Psoas muscle (tissue), 8 donors: ENCODE results near the gene CCDC57. TPM values are rescaled to one million over a fixed set of nuclear protein-coding genes. Genes with fewer than 3 reads are reported as not detected.

ENCODE experiments used
- ATAC-seq, 4 donors: fragments of 200-7000 bp; cut with Tn5 transposase; one replicate each; pipeline ENCODE4 v1.9.1; 2020; ENCODE audit warnings: moderate library complexity in 3 of 4, mild to moderate bottlenecking in 2 of 4
- DNase-seq, 2 donors: peaks; one replicate each; pipeline ENCODE4 v3.0.0-alpha.2; 2020
- H3K27ac ChIP-seq: fragments of 200-600 bp; one replicate; pipeline ENCODE4 v1.8.0; 2022
- H3K27me3 ChIP-seq, 3 donors: fragments of 200-600 bp in 1 of 3; one replicate each; pipeline versions ENCODE4 v1.6.1 to v1.8.0; 2013 to 2022; ENCODE audit warnings: low read length in 2 of 3, mild to moderate bottlenecking in 2 of 3, moderate library complexity in 1 of 3; ENCODE audit not compliant: insufficient read depth in 3 of 3
- H3K36me3 ChIP-seq, 2 donors: fragments of 200-600 bp in 1 of 2; one replicate each; pipeline versions ENCODE4 v1.6.1 to v1.8.0; 2013 to 2022; ENCODE audit warnings: low read depth in 1 of 2, mild to moderate bottlenecking in 1 of 2, moderate library complexity in 1 of 2; ENCODE audit not compliant: insufficient read depth in 1 of 2
- H3K4me1 ChIP-seq: fragments of 200-600 bp; one replicate; pipeline ENCODE4 v1.8.0; 2022
- H3K4me3 ChIP-seq: fragments of 200-600 bp; one replicate; pipeline ENCODE4 v1.8.0; 2022; ENCODE audit warnings: mild to moderate bottlenecking
- H3K9me3 ChIP-seq: fragments of 200-600 bp; one replicate; pipeline ENCODE4 v1.8.0; 2022
- WGBS, 3 donors: extraction: QIAGEN DNeasy Blood & Tissue Kit; methylation state at CpG; one replicate each; pipeline versions ENCODE4 v1.1.6 to v1.1.7; 2013; 5-methylcytosine and 5-hydroxymethylcytosine counted together
- intact Hi-C, 2 donors: fragments of 100-400 bp; cut with DNase I; formaldehyde crosslinking; loops; one replicate each; pipeline versions ENCODE4 v1.11.0 to v1.14.2; 2022
- polyA plus RNA-seq, 3 donors: library from polyadenylated mRNA; stranded (reverse); fragments of 200-250 nt; gene quantifications; one replicate each; pipeline ENCODE4 v1.2.3, GENCODE V29; 2013
- total RNA-seq, 4 donors: library from RNA; stranded (reverse); fragmentation: NEBNext Ultra II Directional in 2 of 4; extraction: Animal tissue kit (Norgen Biotek cat#: 25700) in 2 of 4; gene quantifications; one replicate each; pipeline versions ENCODE4 v1.2.1 to v1.2.4, GENCODE V29; 2021 to 2023
- TF ChIP-seq, protein P1 (sequence below): fragments of 200-600 bp; IDR thresholded peaks from one replicate; pipeline ENCODE4 v1.8.0; 2022; ENCODE audit warnings: antibody characterized with exemption
- donor health status: healthy with polysubstance abuse.
- donor health status: DM: no; HTN: no; CAD: no; lungs with moderate emphysema.
- donor health status: Bipolar disorder and iron deficiency.
- donor health status: healthy.
- donor health status: DM: yes; HTN: yes; CAD: no.
- donor health status: DM: no; HTN: no; CAD: no.
- donor health status: DM: no; HTN: no; CAD: no.
- donor health status: DM: yes; HTN: yes; CAD: no.

CCDC57 gene
- total and polyA plus RNA-seq, 7 donors = 7.2 to 15.3 (median 11.1) TPM

DNA sequence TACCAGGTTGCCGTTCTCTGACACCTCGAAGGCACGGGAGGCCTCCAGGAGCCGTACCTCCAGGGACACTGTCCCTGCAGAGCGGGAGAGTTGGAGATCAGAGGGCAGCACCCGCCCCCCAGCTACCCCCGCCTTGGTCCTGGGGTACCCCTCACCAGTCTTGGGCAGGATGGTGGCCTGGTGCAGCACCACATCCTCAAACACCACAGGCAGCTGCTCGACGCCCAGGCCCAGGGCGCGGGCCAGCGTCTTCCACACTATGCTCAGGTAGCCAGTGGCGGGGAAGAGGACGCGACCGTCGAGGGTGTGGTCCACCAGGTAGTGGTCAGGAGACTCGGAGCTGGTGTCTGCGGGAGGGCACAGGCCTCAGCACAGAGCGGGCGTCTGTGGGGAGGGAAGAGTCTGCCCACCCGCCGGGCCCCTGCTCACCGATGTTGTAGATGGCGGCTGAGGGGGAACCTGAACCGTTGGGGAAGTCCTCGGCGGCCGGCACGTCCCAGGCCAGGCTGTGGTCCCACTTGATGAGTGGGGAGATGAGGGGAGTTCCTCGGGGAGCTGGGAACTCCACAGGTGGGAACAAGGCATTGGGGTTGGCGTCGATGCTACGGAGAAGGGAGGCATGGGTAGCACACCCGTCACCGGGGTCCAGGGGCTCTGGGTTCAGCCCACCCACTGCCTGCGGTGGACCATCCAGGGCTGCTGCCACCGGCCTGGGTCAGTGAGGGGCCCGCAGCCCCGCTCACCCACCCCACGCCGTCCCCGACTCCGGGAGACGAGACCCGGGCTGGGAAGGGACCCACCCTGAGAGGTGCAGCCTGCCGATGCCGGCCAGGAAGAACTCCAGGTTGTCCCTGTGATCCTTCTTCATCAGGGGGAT is 124.4 kb downstream of the CCDC57 start:
- Histone ChIP-seq H3K27me3 (no peaks in the 10 kb centered on the region), H3K4me1 (no peaks in the 10 kb centered on the region), H3K36me3 (peaks cover 11 to 100% of the 10 kb centered on the region in 2 donors), H3K27ac (no peak overlapping the region), H3K9me3 (no peaks in the 10 kb centered on the region), H3K4me3 (no peak overlapping the region)
- intact Hi-C loops = no loop called here
- ATAC-seq (no peak), DNase-seq (peak in 1 of 2 donors; percentile 52)
- TF ChIP-seq, protein P1, sequence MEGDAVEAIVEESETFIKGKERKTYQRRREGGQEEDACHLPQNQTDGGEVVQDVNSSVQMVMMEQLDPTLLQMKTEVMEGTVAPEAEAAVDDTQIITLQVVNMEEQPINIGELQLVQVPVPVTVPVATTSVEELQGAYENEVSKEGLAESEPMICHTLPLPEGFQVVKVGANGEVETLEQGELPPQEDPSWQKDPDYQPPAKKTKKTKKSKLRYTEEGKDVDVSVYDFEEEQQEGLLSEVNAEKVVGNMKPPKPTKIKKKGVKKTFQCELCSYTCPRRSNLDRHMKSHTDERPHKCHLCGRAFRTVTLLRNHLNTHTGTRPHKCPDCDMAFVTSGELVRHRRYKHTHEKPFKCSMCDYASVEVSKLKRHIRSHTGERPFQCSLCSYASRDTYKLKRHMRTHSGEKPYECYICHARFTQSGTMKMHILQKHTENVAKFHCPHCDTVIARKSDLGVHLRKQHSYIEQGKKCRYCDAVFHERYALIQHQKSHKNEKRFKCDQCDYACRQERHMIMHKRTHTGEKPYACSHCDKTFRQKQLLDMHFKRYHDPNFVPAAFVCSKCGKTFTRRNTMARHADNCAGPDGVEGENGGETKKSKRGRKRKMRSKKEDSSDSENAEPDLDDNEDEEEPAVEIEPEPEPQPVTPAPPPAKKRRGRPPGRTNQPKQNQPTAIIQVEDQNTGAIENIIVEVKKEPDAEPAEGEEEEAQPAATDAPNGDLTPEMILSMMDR = no peak
- WGBS, 3 donors = 95 to 98% (median 95%) methylated on average over 42 to 48 of the region's 48 CpGs

DNA sequence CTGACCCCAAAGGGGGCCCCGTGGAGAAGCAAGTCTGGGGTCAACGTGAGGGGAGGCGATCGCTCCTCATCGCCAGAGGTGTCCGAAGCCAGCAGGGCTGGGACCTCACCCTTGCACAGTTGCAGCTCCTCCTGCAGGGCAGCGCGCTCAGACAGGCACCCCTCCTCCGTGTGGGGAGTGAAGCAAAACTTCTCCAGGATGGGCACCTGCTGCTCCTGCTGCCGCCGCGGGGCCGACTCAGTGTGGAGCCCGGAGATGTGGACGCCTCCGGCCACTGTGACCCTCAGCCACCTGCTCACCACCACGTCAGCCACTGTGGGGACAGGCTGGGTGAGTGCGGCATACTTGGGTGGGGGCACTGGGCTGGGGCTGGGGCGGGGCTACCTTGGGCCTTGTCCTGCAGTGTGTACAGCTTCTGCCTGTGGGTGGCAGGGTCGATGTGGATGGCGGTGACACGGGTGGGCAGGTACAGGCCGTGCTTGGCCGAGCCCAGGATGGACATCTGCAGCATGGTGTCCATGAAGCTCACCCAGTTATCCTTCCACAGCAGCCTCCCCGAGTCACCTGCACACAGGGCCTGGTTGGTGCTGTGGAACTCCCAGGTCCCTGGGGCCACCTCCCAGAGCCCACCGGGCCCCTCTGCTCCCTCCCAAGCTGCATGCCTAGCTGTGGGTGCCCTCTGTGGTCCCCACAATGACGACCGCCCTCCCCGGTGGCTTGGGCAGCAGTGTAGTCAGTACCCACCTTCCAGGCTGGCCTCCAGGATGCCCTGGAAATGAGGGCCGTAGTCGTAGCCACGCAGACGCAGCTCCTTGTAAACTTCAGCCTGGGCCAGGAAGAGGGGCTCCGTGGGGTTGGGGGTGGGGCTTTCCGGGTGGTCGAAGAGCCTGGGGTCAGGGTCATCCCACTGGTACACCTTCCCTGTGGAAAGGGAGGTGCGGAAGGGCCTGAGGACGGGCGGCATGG is 125.4 kb downstream of the CCDC57 start:
- intact Hi-C loops = no loop called here
- no peaks in the 10 kb centered on the region for H3K9me3 ChIP-seq
- H3K36me3 ChIP-seq = peaks cover 11 to 100% of the 10 kb centered on the region in 2 donors
- H3K4me1 ChIP-seq = no peaks in the 10 kb centered on the region
- TF ChIP-seq, protein P1 = no peak
- no peak overlapping the region for H3K4me3 ChIP-seq
- H3K27ac ChIP-seq = no peak overlapping the region
- WGBS, 3 donors = 88 to 89% (median 88%) methylated on average over 33 to 39 of the region's 39 CpGs
- no peaks in the 10 kb centered on the region for H3K27me3 ChIP-seq
- ATAC-seq = no peak
- DNase-seq = peak; percentile 10 to 46

DNA sequence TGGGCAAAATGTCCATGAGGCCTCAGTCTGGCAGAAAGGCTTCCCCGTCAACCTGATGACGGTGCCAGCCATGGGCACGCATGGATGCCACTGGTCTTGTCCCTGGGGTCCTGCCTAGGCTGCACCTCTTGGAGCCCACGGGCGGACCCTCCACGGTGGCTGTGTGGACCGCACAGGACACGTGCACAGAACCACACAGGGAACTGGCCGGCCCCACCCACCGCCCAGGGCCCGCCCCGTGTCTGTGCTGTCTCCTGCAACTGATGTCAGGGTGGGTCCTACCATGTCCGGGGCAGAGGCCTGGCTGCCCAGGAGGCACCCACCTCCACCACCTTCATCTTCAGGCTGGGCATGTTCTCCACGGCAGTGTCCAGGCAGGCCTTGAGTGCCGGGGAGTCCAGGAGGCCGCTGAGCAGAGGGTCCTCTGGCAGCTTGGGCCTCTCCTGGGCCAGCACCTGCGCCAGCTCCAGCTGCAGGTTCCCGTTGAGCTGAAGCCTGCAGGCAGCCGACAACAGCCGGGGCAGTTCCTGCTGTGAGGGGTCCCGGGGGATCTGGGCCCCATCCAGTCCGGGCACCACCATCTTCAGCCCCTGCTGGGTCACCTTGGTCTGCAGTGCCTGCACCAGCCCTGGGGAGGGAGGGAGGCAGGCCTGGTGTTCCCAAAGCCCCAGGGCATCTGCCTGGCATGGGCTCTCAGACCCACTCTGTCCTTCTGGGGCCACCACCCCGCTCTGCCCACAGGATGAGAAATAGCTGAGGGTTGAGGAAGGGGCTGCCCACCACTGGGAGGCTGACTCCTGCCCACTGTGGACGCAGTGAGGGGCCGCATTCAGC is 126.5 kb downstream of the CCDC57 start:
- WGBS, 3 donors = 86 to 92% (median 90%) methylated on average over 25 of the region's 25 CpGs
- TF ChIP-seq, protein P1 = no peak

More for the DNA sequence above, 126.5 kb downstream of the CCDC57 start:
- no peak overlapping the region for H3K27ac ChIP-seq
- no peaks in the 10 kb centered on the region for H3K4me1 ChIP-seq
- H3K36me3 ChIP-seq = peaks cover 11 to 100% of the 10 kb centered on the region in 2 donors
- H3K4me3 ChIP-seq = no peak overlapping the region
- peak; percentile 11 to 51 for DNase-seq
- ATAC-seq = no peak
- no peaks in the 10 kb centered on the region for H3K27me3 ChIP-seq
- intact Hi-C loops = no loop called here
- H3K9me3 ChIP-seq = no peaks in the 10 kb centered on the region
